Measurements from ENCODE around the gene RBM14. TPM values are rescaled to one million over a fixed set of nuclear protein-coding genes. Genes with fewer than 3 reads are reported as not detected.

RBM14 gene
- total RNA-seq, 4 donors from 2014 or later, result 56.7 to 91.4 (median 74.6) TPM

GRCh38 chr11:66649903-66650302 lies 33.5 kb downstream of the RBM14 start:
- Histone ChIP-seq H3K4me1 (peaks cover 0 to 10% (median 4%) of the 10 kb centered on the region in 4 donors), H3K27me3 (no peaks in the 10 kb centered on the region), H3K9me3 (no peaks in the 10 kb centered on the region), H3K4me3 (no peak overlapping the region), H3K27ac (no peak overlapping the region), H3K36me3 (peaks cover 0 to 71% (median 0%) of the 10 kb centered on the region in 3 donors)
- DNase-seq, result no peak
- TF ChIP-seq CTCF (IDR thresholded peaks at IDR 0.05), result no peak
- no peak for TF ChIP-seq POLR2A (IDR thresholded peaks at IDR 0.05)

- Histone ChIP-seq H3K27me3 (no peaks in the 10 kb centered on the region), H3K27ac (no peak overlapping the region), H3K9me3 (no peaks in the 10 kb centered on the region), H3K4me1 (no peaks in the 10 kb centered on the region), H3K4me3 (no peak overlapping the region), H3K36me3 (peaks cover 0 to 62% (median 0%) of the 10 kb centered on the region in 3 donors)
- TF ChIP-seq POLR2A (IDR thresholded peaks at IDR 0.05) (no peak), CTCF (IDR thresholded peaks at IDR 0.05) (no peak)
- no peak for DNase-seq
These were observed 34.6 kb downstream of the RBM14 start for GRCh38 chr11:66651016-66651415.

- Histone ChIP-seq H3K9me3 (no peaks in the 10 kb centered on the region), H3K27me3 (no peaks in the 10 kb centered on the region), H3K4me3 (no peak overlapping the region), H3K4me1 (no peaks in the 10 kb centered on the region), H3K27ac (no peak overlapping the region), H3K36me3 (peaks cover 0 to 52% (median 0%) of the 10 kb centered on the region in 3 donors)
- no peak for DNase-seq
- TF ChIP-seq POLR2A (IDR thresholded peaks at IDR 0.05), result no peak
- TF ChIP-seq CTCF (IDR thresholded peaks at IDR 0.05), result no peak
These were observed 36.2 kb downstream of the RBM14 start for GRCh38 chr11:66652651-66653050.

- no peak for TF ChIP-seq POLR2A (IDR thresholded peaks at IDR 0.05)
- TF ChIP-seq CTCF (IDR thresholded peaks at IDR 0.05), result no peak
- peaks cover 0 to 52% (median 0%) of the 10 kb centered on the region in 3 donors for H3K36me3 ChIP-seq
These were observed 36.7 kb downstream of the RBM14 start for GRCh38 chr11:66653123-66653522.

GRCh38 chr11:66659763-66660162 lies 43.3 kb downstream of the RBM14 start:
- TF ChIP-seq CTCF (IDR thresholded peaks at IDR 0.05), result no peak
- no peak for TF ChIP-seq POLR2A (IDR thresholded peaks at IDR 0.05)

More at GRCh38 chr11:66653123-66653522, 36.7 kb downstream of the RBM14 start:
- Histone ChIP-seq H3K9me3 (no peaks in the 10 kb centered on the region), H3K4me3 (no peak overlapping the region), H3K27ac (no peak overlapping the region), H3K4me1 (no peaks in the 10 kb centered on the region), H3K27me3 (no peaks in the 10 kb centered on the region)
- DNase-seq, result no peak

More at GRCh38 chr11:66659763-66660162, 43.3 kb downstream of the RBM14 start:
- H3K4me3 ChIP-seq, result no peak overlapping the region
- peaks cover 0 to 4% (median 0%) of the 10 kb centered on the region in 4 donors for H3K4me1 ChIP-seq
- no peak for DNase-seq
- H3K27ac ChIP-seq, result peak overlapping the region in 1 of 4 donors; percentile 50
- H3K36me3 ChIP-seq, result peaks cover 0 to 41% (median 0%) of the 10 kb centered on the region in 3 donors
- no peaks in the 10 kb centered on the region for H3K27me3 ChIP-seq
- no peaks in the 10 kb centered on the region for H3K9me3 ChIP-seq

Measured in Peyer's patch (tissue), 4 donors.